HFF-Myc (cell line): Measurements from ENCODE around the gene TMEM26.

Source experiments
- DNase-seq: peaks from one replicate; pipeline ENCODE4 v3.0.0-alpha.2; 2011; ENCODE audit warnings: low read depth; ENCODE audit errors: extremely low read depth
- H3K4me3 ChIP-seq: replicated peaks from 2 replicates; pipeline ENCODE4 v1.5.1; 2011; ENCODE audit warnings: low read depth, mild to moderate bottlenecking, control low read depth, low read length
- CTCF ChIP-seq: IDR thresholded peaks from 2 replicates; pipeline ENCODE4 v1.5.1; 2012; ENCODE audit warnings: mild to moderate bottlenecking, low read depth, low read length, control low read depth; ENCODE audit errors: missing control alignments

Gene TMEM26

GRCh38 chr10:61471491-61471890, 18.3 kb upstream of the TMEM26 start:
- no peak for TF ChIP-seq CTCF
- H3K4me3 ChIP-seq: no peak overlapping the region
- no peak for DNase-seq

- no peak overlapping the region for H3K4me3 ChIP-seq
- TF ChIP-seq CTCF: no peak
- no peak for DNase-seq
Measured at GRCh38 chr10:61470740-61471139, 17.6 kb upstream of the TMEM26 start.

- DNase-seq: no peak
- H3K4me3 ChIP-seq: no peak overlapping the region
- TF ChIP-seq CTCF: no peak
Measured at GRCh38 chr10:61465901-61466632, 12.9 kb upstream of the TMEM26 start.

GRCh38 chr10:61465171-61465496, 12.0 kb upstream of the TMEM26 start:
- no peak overlapping the region for H3K4me3 ChIP-seq
- no peak for DNase-seq
- no peak for TF ChIP-seq CTCF

- DNase-seq: no peak
- no peak overlapping the region for H3K4me3 ChIP-seq
- no peak for TF ChIP-seq CTCF
Measured at GRCh38 chr10:61464461-61465170, 11.4 kb upstream of the TMEM26 start.

GRCh38 chr10:61463035-61463909, 10.1 kb upstream of the TMEM26 start:
- peak; percentile 82 for DNase-seq
- no peak overlapping the region for H3K4me3 ChIP-seq
- no peak for TF ChIP-seq CTCF
